K562 (cell line): Measurements from ENCODE around the gene GGTLC2. TPM values are rescaled to one million over a fixed set of nuclear protein-coding genes. Genes with fewer than 3 reads are reported as not detected.

Source experiments
- ATAC-seq: fragments of 200-7000 bp; cut with Tn5 transposase; 3 replicates; pipeline ENCODE4 v1.9.1; 2020; ENCODE audit warnings: moderate library complexity
- BruUV-seq: library from RNA; stranded (reverse); fragments of 400-500 nt; replicated peaks from 2 replicates; lab custom pipeline; 2021; lab: Mats Ljungman, UMichigan
- CTCF ChIA-PET: fragments of 300-600 bp; formaldehyde crosslinking; extraction: SDS; loops from one replicate; lab custom pipeline; 2021; ENCODE audit warnings: low intra/inter-chr PET ratio; lab: Yijun Ruan, JAX
- POLR2A ChIA-PET: fragments of 300-600, 350-650 bp; sonication (Branson Sonifier 250); formaldehyde crosslinking; extraction: SDS; loops from one replicate; lab custom pipeline; 2021; ENCODE audit warnings: antibody characterized with exemption, inconsistent platforms; lab: Yijun Ruan, JAX
- DNase-seq, 4 experiments: peaks; one replicate each; pipeline versions ENCODE4 v3.0.0 to v3.0.0-alpha.2; 2011 to 2018; ENCODE audit warnings: low spot score in 3 of 4, mixed read lengths in 3 of 4; ENCODE audit errors: extremely low read depth in 1 of 4
- FAIRE-seq: peaks from 2 replicates; lab custom pipeline; 2011; peaks lifted over from hg19 to GRCh38; lab: Jason Lieb, UNC
- H2AFZ ChIP-seq: 2 replicates; pipeline ENCODE4 v1.6.0; 2011; ENCODE audit warnings: low read depth, low read length, control low read depth, inconsistent platforms
- H3K27ac ChIP-seq: fragments of 200-600 bp; 3 replicates; pipeline ENCODE4 v1.8.0; 2011; ENCODE audit warnings: low read depth, mild to moderate bottlenecking, control low read depth, inconsistent platforms, low read length, moderate library complexity, mixed read lengths; ENCODE audit errors: extremely low read depth
- H3K27me3 ChIP-seq, 2 experiments: fragments of 300-600 bp in 1 of 2; 2 replicates in 1 of 2; 3 replicates in 1 of 2; pipeline versions ENCODE4 v1.6.0 to v1.8.0; 2011; ENCODE audit warnings: inconsistent platforms in 2 of 2, low read length in 2 of 2, mild to moderate bottlenecking in 1 of 2, mixed read lengths in 1 of 2, moderate library complexity in 1 of 2; ENCODE audit not compliant: control insufficient read depth in 2 of 2, insufficient read depth in 2 of 2
- H3K36me3 ChIP-seq: fragments of 300-600 bp; 3 replicates; pipeline ENCODE4 v1.8.0; 2011; ENCODE audit warnings: mild to moderate bottlenecking, low read length, inconsistent platforms; ENCODE audit not compliant: control insufficient read depth, insufficient read depth
- H3K4me1 ChIP-seq, 2 experiments: fragments of 200-600 bp in 1 of 2; replicated peaks in 1 of 2; 2 replicates in 1 of 2; 3 replicates in 1 of 2; pipeline versions ENCODE4 v1.5.1 to v1.8.0; 2011; ENCODE audit warnings: inconsistent platforms in 2 of 2, low read length in 2 of 2, mild to moderate bottlenecking in 1 of 2, mixed read lengths in 1 of 2, moderate library complexity in 1 of 2; ENCODE audit not compliant: control insufficient read depth in 2 of 2, insufficient read depth in 2 of 2
- H3K4me2 ChIP-seq: 2 replicates; pipeline ENCODE4 v1.6.1; 2011; ENCODE audit warnings: low read length, control low read depth, inconsistent platforms, mixed read lengths; ENCODE audit not compliant: insufficient read depth
- H3K4me3 ChIP-seq: fragments of 200-600 bp; sonication (generic), shearing (Covaris generic); 2 replicates; pipeline ENCODE4 v1.5.1; 2016; ENCODE audit warnings: control low read depth, inconsistent platforms
- H3K79me2 ChIP-seq: fragments of 200-600 bp; 3 replicates; pipeline ENCODE4 v1.8.0; 2011; ENCODE audit warnings: low read length, inconsistent platforms; ENCODE audit not compliant: control insufficient read depth, insufficient read depth
- H3K9ac ChIP-seq, 2 experiments: 2 replicates each; pipeline versions ENCODE4 v1.6.0 to v1.6.1; 2011; ENCODE audit warnings: low read depth in 2 of 2, low read length in 2 of 2, control low read depth in 1 of 2, inconsistent platforms in 1 of 2, mild to moderate bottlenecking in 1 of 2, mixed read lengths in 1 of 2; ENCODE audit not compliant: insufficient read depth in 1 of 2
- H3K9me1 ChIP-seq: one replicate; pipeline ENCODE4 v1.6.0; 2011; ENCODE audit warnings: inconsistent platforms, mild to moderate bottlenecking, low read length, moderate library complexity; ENCODE audit not compliant: control insufficient read depth, insufficient read depth
- H3K9me3 ChIP-seq: replicated peaks from 2 replicates; pipeline ENCODE4 v1.5.1; 2011; ENCODE audit warnings: low read depth, low read length, inconsistent platforms; ENCODE audit not compliant: control insufficient read depth, insufficient read depth
- H4K20me1 ChIP-seq: replicated peaks from 2 replicates; pipeline ENCODE4 v1.6.1; 2011; ENCODE audit warnings: low read length, inconsistent platforms, mixed read lengths; ENCODE audit not compliant: control insufficient read depth, insufficient read depth
- NR2C2 ChIP-seq, 2 experiments: fragments of 200-800 bp in 1 of 2; sonication (Bioruptor generic) in 1 of 2; sonication (generic) in 1 of 2; formaldehyde crosslinking in 1 of 2; IDR thresholded peaks; 2 replicates each; pipeline versions ENCODE4 v1.6.1 to v1.8.0; 2016 to 2022; ENCODE audit warnings: mild to moderate bottlenecking in 1 of 2, missing compliant biosample characterization in 1 of 2, missing genetic modification characterization in 1 of 2, missing genetic modification reagents in 1 of 2
- NUFIP1 ChIP-seq: fragments of 450-650 bp; IDR thresholded peaks from 2 replicates; pipeline ENCODE4 v1.6.1; 2018; ENCODE audit not compliant: partially characterized antibody
- PHF21A ChIP-seq: fragments of 450-650 bp; IDR thresholded peaks from 2 replicates; pipeline ENCODE4 v1.6.1; 2017; ENCODE audit warnings: low read depth, borderline replicate concordance
- PTRF ChIP-seq: fragments of 450-650 bp; IDR thresholded peaks from 2 replicates; pipeline ENCODE4 v1.6.1; 2016; ENCODE audit warnings: mild to moderate bottlenecking, missing genetic modification characterization, missing compliant biosample characterization
- SRF ChIP-seq, 2 experiments: fragments of 250-450, 450-650 bp in 1 of 2; sonication (Bioruptor Pico) in 1 of 2; sonication (generic) in 1 of 2; formaldehyde crosslinking; IDR thresholded peaks; 2 replicates each; pipeline versions ENCODE4 v1.5.0 to v1.5.1; 2020 to 2022; ENCODE audit warnings: mild to moderate bottlenecking in 1 of 2, missing genetic modification reagents in 1 of 2
- TARDBP ChIP-seq: fragments of 450-650 bp; IDR thresholded peaks from 2 replicates; pipeline ENCODE4 v1.6.1; 2016
- WGBS: fragments of 100-300 bp; shearing (Covaris generic); methylation state at CpG from one replicate; pipeline ENCODE4 v1.1.6; 2016; ENCODE audit warnings: low coverage, mixed read lengths; ENCODE audit not compliant: insufficient coverage; ENCODE audit errors: missing lambda C conversion rate; 5-methylcytosine and 5-hydroxymethylcytosine counted together
- in situ Hi-C: fragments of 300-500 bp; cut with MboI; formaldehyde crosslinking; loops from 4 replicates; pipeline ENCODE4 v1.15.0; 2018; ENCODE audit warnings: inconsistent platforms, mixed read lengths
- intact Hi-C: fragments of 100-400 bp; cut with micrococcal nuclease; formaldehyde crosslinking; loops from 2 replicates; pipeline ENCODE4 v1.14.2; 2022
- polyA plus RNA-seq, 8 experiments: library from polyadenylated mRNA; depleted of rRNA in 4 of 8; stranded (reverse) in 5 of 8; unstranded in 3 of 8; fragments of >200 nt; fragmentation: Nextera tagmentation in 2 of 8; fragmentation: Illumina TruSeq in 1 of 8; extraction: Ambion mirVana in 2 of 8; extraction: Trizol in 1 of 8; gene quantifications; 2 replicates each; pipeline versions ENCODE4 v1.2.1 to v1.2.3, GENCODE V29; 2011 to 2014; ENCODE audit warnings: inconsistent platforms in 1 of 8, missing spikeins in 1 of 8
- total RNA-seq, 7 experiments: library from RNA; depleted of rRNA in 6 of 7; stranded (reverse); fragments of >200 nt in 6 of 7; fragmentation: Illumina TruSeq in 2 of 7; extraction: Trizol in 2 of 7; gene quantifications; 2 replicates each; pipeline versions ENCODE4 v1.2.1 to v1.2.3, GENCODE V29; 2011 to 2021; ENCODE audit warnings: low replicate concordance in 1 of 7

The GGTLC2 gene
- total and polyA plus RNA-seq, 9 of the 15 experiments (the other 6 are each of a cell fraction or from before 2014, with no cell fraction given): not detected

DNA sequence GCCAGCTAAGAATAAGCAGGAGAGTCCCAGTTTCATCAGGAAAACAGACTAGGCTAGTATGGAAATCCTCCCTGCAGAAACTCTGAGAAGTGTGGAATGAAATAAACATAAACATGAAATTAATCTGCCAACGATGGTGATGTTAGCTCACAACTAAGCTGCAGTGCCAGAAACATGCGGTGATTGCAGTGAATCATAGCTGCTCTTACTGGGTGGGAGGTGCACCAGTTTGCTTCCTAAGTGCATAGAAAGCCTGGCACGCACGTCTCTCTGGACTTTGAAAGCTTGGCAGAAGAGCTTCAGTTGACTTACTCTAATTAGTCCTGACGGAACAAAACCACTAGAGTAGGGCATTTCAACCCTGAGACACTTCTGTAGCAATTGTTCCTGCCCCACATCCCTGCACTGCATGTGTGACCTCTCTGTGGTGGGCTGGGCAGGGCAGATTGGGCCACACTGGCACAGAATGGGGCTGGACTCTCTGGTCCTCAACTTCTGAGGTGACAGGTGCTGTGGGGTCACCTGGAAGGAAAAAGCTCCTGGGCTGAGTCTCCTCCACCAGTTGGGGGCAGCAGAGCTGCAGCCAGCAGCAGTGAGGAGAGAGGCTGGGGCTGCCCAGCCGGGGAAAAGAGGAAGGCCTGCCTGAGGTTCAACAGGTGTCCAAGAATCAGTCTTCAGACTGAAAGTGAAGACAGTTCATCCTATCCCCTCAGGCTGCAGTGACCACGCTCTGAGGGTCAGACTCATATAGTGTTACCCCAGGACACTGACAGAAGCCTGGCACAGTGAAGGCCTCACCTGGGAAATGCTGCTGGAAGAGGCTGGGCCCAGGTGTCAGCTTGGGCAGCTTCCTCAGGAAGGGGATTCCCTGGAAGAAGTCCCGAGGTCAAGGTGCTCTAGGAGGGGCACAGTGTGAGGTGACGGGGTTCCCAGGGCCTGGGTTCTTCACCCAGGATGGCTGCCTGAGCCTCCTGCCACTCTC is 40.5 kb downstream of the GGTLC2 start (continued):
- TF ChIP-seq SRF (CRISPR knock-in tag; IDR thresholded peaks at IDR 0.05): no peak
- no peak for TF ChIP-seq TARDBP
- 0 out of 2 replicates have a peak, but pooled peaks have one; percentile 20 for TF ChIP-seq PHF21A
- TF ChIP-seq NR2C2 (CRISPR knock-in tag; IDR thresholded peaks at IDR 0.05): no peak
- no peak for TF ChIP-seq NR2C2 (tag; IDR thresholded peaks at IDR 0.05)

GRCh38 chr22:22685586-22685985 is 41.2 kb downstream of the GGTLC2 start:
- peaks cover 0 to 11% of the 10 kb centered on the region in 2 experiments; a peak in 2 of 5 replicates for H3K27me3 ChIP-seq
- H4K20me1 ChIP-seq: peaks cover 34% of the 10 kb centered on the region
- FAIRE-seq: no peak
- DNase-seq: no peak
- no peak overlapping the region for H3K4me3 ChIP-seq
- WGBS: under 1% methylated on average over 3 of the region's 3 CpGs
- POLR2A ChIA-PET: interaction anchor here (0.6 to 3.2 kb wide), 25 partner anchors 8 to 472 kb away, joined by 3 to 17 read pairs (median 4); partner anchors contain the start of genes PRAME and ZNF280A
- peak overlapping the region in 1 of 2 experiments; percentile 21; a peak in 1 of 4 replicates for H3K9ac ChIP-seq
- no peak overlapping the region for H2AFZ ChIP-seq
- CTCF ChIA-PET: interaction anchor here (0.6 to 8.3 kb wide), 10 partner anchors 14 to 876 kb away, joined by 3 to 78 read pairs (median 6); no protein-coding TSS in a partner anchor
- no peak overlapping the region for H3K27ac ChIP-seq
- intact Hi-C loops: loop anchor here (2.0 to 10.0 kb wide), 2 partner anchors 13 to 331 kb away; no protein-coding TSS in a partner anchor
- 0 out of 3 replicates have a peak, but pooled peaks have one; percentile 1 for ATAC-seq
- H3K36me3 ChIP-seq: no peaks in the 10 kb centered on the region
- peaks cover 10% of the 10 kb centered on the region for H3K9me3 ChIP-seq
- TF ChIP-seq PTRF (no peak), NUFIP1 (no peak)
- in situ Hi-C loops: loop anchor here (25.0 kb wide), 1 partner anchor 1398 kb away; no protein-coding TSS in a partner anchor
- H3K4me2 ChIP-seq: no peak overlapping the region
- H3K79me2 ChIP-seq: no peaks in the 10 kb centered on the region
- no TSS peak for BruUV-seq
- H3K4me1 ChIP-seq: peaks cover 0 to 6% of the 10 kb centered on the region in 2 experiments; a peak in 3 of 5 replicates
- no peaks in the 10 kb centered on the region for H3K9me1 ChIP-seq
